ENCODE results near the gene GRK5. TPM values are rescaled to one million over a fixed set of nuclear protein-coding genes. Genes with fewer than 3 reads are reported as not detected.
A peak's percentile ranks its signal among the peaks of the same experiment; 100 is the strongest.

The GRK5 gene
- total and polyA plus RNA-seq, 9 of the 15 experiments (the other 6 are each of a cell fraction or from before 2014, with no cell fraction given): 0.46 to 0.83 (median 0.67) TPM; not detected in 2

DNA sequence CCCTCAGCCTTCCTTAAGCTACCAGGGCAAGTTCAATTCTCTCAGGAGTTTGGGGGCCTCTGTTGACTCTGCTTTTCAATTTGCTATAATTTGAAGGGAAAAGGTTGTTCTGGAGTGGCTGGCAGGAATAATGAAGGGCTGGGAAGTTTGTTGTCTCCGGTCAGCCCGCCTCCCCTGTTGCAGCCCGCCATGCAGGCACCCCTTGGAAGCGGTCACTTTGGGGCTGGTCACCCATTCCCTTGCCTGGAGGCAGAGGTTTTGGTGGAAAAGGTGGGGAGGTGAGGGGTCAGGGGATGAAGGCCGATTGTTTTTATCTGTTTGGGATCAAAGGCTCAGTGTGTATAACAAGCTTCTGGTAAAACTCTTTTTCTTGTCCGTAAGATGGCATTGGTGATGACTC lies 79.1 kb downstream of the GRK5 start:
- Histone ChIP-seq H3K36me3 (ENCODE audit: control insufficient read depth, insufficient read depth, low read length) (no peaks in the 10 kb centered on the region), H3K9me3 (replicated peaks; ENCODE audit: control insufficient read depth, insufficient read depth, low read depth, low read length) (no peaks in the 10 kb centered on the region), H3K4me2 (ENCODE audit: insufficient read depth, low read length) (no peak overlapping the region), H3K27me3 (ENCODE audit: control insufficient read depth in 2 of 2, insufficient read depth in 2 of 2, low read length in 2 of 2) (peaks cover 0 to 15% of the 10 kb centered on the region in 2 experiments; a peak in 2 of 5 replicates), H2AFZ (ENCODE audit: low read depth, low read length) (no peak overlapping the region), H3K79me2 (ENCODE audit: control insufficient read depth, insufficient read depth, low read length) (no peaks in the 10 kb centered on the region), H3K27ac (ENCODE audit: extremely low read depth, low read depth, low read length) (no peak overlapping the region), H4K20me1 (replicated peaks; ENCODE audit: control insufficient read depth, insufficient read depth, low read length) (no peaks in the 10 kb centered on the region), H3K4me3 (no peak overlapping the region), H3K9ac (ENCODE audit: insufficient read depth in 1 of 2, low read depth in 2 of 2, low read length in 2 of 2) (peak overlapping the region in 1 of 2 experiments; percentile 17; a peak in 1 of 4 replicates), H3K9me1 (ENCODE audit: control insufficient read depth, insufficient read depth, low read length) (no peaks in the 10 kb centered on the region), H3K4me1 (replicated peaks in 1 of 2; ENCODE audit: control insufficient read depth in 2 of 2, insufficient read depth in 2 of 2, low read length in 2 of 2) (peaks cover 0 to 5% of the 10 kb centered on the region in 2 experiments; a peak in 3 of 5 replicates)
- BruUV-seq (replicated peaks): no TSS peak
- WGBS (ENCODE audit: insufficient coverage, low coverage, missing lambda C conversion rate): 52% methylated on average over 5 of the region's 6 CpGs
- no peak for DNase-seq (ENCODE audit: extremely low read depth in 1 of 4, low spot score in 3 of 4)
- CTCF ChIA-PET (ENCODE audit: low intra/inter-chr PET ratio): no interaction called here
- intact Hi-C loops (cut with micrococcal nuclease): no loop called here
- in situ Hi-C loops (cut with MboI): no loop called here
- FAIRE-seq: no peak
- POLR2A ChIA-PET: no interaction called here
- TF ChIP-seq CHD2 (IDR thresholded peaks at IDR 0.05; ENCODE audit: low read depth, low read length) (no peak), L3MBTL2 (IDR thresholded peaks at IDR 0.05) (no peak), TAL1 (IDR thresholded peaks at IDR 0.05) (no peak), ZNF79 (CRISPR knock-in tag; IDR thresholded peaks at IDR 0.05; ENCODE audit: low read depth) (no peak), ZNF354B (CRISPR knock-in tag; IDR thresholded peaks at IDR 0.05) (no peak), MAFK (IDR thresholded peaks at IDR 0.05; ENCODE audit: low read length) (no peak), TEAD1 (CRISPR knock-in tag; IDR thresholded peaks at IDR 0.05) (no peak), EZH2 (IDR thresholded peaks at IDR 0.05; ENCODE audit: borderline replicate concordance, low read depth, low read length) (no peak), PURB (CRISPR knock-in tag; IDR thresholded peaks at IDR 0.05; ENCODE audit: low read depth) (no peak), KDM5B (IDR thresholded peaks at IDR 0.05; ENCODE audit: insufficient replicate concordance, low read depth, low read length) (no peak), ZNF316 (IDR thresholded peaks at IDR 0.05) (no peak)
- ATAC-seq: no peak

All from K562 (cell line).